ENCODE results near the gene ZNF260.

ZNF260 gene

GRCh38 chr19:36489118-36489919, 38.8 kb downstream of the ZNF260 start, which contains the start of gene ZNF566:
ZNF566 (minus strand) TSS chr19:36489561; CDS start chr19:36476557, 13,004 bp downstream.
- peak; percentile 94 for DNase-seq

GRCh38 chr19:36488846-36489117, 39.3 kb downstream of the ZNF260 start:
- DNase-seq: peak; percentile 58

GRCh38 chr19:36488118-36488845, 39.8 kb downstream of the ZNF260 start:
- no peak for DNase-seq

GRCh38 chr19:36483653-36484052, 44.4 kb downstream of the ZNF260 start:
- no peak for DNase-seq

GRCh38 chr19:36482876-36483275, 45.2 kb downstream of the ZNF260 start:
- DNase-seq: no peak
